NCI-H146 treated with DMSO at 0.1 percent for 48 hours (cell line): ENCODE data around the gene CD86.
A peak's percentile ranks its signal among the peaks of the same experiment; 100 is the strongest.
"Not testable (repeated sequence)": the region's sequence is repeated elsewhere in the genome, so short reads cannot be mapped to it uniquely, and the experiment has no call there.

Experiments
- DNase-seq: peaks from one replicate; lab custom pipeline; 2025; ENCODE audit not compliant: unreplicated experiment; lab: John Stamatoyannopoulos, UW

Gene CD86, protein sequence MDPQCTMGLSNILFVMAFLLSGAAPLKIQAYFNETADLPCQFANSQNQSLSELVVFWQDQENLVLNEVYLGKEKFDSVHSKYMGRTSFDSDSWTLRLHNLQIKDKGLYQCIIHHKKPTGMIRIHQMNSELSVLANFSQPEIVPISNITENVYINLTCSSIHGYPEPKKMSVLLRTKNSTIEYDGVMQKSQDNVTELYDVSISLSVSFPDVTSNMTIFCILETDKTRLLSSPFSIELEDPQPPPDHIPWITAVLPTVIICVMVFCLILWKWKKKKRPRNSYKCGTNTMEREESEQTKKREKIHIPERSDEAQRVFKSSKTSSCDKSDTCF

DNA sequence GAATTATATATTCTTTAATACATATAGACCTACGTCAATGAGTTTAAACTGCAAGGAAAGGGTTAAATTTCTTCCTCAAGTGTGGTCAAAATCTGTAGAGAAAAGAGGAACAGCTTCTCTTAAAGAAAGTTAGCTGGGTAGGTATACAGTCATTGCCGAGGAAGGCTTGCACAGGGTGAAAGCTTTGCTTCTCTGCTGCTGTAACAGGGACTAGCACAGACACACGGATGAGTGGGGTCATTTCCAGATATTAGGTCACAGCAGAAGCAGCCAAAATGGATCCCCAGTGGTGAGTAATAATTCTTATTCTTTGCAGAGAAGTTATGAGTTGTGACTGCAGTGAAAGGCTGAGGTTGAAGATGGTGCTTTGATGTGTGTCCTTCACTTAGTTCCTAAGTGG lies at the start of gene CD86:
Gene CD86, plus strand, starts transcription at position 148 of the 400 bp plus-strand sequence. Its CDS starts 128 bp downstream, at position 276.
- no peak for DNase-seq

DNA sequence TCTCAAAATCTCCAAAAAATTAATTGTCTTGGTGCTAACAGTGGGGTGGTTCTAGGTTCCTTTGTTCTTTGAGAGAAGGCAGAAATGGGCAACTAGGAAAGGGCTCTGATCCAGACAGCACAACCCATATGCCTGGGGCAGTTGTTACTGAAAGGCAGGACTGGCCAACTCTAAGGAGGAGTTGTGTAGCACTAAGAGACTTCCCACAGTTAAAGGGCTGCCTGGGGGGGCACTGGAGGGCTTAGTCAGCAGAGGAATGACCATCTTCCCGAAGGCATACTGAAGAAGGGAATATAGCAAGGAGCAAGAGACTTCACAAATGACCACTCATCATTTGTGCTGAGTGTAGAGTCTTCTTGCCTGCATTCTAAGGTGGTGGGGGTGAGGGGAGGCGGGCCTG lies 48.9 kb upstream of the CD86 start:
- DNase-seq: no peak

DNA sequence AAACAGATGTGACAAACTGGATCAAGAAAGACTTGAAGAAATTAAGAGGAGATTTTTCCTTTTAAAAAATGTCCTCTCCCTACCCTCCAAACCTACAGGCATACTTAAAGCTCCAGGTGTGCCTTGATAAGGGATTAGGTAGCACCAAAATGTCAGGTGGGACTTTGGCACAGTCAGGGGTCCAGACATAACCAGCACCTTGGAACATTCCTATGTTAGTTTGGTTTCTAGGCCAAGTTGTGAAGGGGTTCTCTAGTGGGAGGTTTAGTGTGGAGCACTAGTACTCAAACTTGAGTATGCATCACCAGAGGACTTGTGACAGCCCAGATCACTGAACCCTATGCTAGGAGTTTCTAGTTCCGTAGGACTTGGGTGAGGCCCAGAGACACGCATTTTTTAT lies 47.0 kb upstream of the CD86 start:
- no peak for DNase-seq

DNA sequence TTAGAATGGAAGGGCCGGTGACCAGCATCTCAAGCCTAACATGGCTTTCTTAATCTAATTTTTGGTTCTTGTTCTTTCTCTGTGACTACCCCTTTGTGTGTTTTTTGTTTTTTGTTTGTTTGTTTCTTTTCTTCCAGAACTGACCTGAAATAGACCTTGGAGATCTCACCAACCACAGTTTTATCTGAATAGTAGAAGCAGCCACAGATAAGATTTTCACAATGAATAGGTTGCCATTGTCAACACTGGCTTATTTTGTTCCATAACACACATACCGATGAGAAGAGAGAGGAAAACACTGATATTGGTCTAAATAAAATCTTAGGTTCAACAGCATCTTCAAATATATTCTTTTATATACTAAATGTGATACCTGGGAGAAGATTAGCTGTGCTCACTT lies 44.7 kb upstream of the CD86 start:
- DNase-seq: no peak

DNA sequence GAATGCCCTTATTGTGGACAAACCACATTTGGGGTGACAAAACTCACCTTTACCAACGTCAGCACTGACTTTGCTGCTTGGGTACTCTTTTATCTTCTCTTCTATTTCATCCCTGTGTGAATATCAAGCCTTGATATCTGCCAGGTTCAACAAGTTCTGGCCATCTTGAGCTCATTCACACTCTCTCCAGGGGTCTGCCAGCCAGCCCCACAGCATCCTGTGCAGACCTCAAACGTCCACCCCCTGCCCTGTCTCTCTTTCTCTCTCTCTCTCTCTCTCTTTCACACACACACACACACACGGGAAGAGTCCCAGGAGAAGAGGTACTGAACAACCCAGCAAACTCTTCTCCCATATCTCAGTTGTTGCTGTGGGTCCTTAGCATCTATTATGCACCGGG lies 43.8 kb upstream of the CD86 start:
- no peak for DNase-seq

DNA sequence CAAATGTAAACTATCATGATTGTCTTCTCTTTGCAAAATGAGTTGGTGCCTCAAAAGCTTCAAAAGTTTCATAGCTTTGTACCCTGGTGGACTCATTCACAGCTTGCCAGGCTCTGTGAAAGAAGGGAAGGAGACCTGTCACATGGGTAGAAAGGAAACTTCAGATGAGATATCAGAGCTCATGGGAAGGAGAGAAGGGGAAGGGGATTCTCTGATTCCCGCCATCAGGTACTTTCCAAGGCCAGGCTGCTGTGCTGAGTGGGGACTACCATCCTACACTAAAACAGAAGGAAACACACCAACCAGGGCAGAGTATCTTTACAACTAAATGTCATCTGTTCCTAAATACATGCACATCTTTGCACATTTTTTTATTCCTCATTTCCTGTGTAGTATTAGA lies 42.3 kb upstream of the CD86 start:
- no peak for DNase-seq

DNA sequence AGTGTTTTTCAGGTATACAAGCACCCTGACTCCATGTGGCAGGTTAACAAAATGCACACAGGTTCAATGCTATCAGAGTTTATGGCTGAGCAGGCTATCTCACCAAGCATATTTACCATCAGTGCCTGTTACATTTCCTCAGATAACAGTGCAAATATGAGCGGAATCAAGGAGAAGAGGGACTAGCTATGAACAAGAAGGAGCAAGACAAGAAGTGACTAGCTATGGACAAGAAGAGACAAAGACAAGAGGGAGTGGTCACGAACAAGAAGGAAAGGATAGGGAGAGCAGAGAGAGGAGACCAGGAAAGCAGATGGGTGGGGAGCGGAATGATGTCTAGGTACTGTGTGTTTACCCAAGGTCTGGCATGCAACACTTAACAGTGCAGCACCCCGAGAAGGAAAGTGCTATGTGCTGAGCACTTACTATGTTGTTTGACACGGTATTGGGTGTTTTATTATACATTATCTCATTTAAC lies 41.7 kb upstream of the CD86 start:
- DNase-seq: no peak

DNA sequence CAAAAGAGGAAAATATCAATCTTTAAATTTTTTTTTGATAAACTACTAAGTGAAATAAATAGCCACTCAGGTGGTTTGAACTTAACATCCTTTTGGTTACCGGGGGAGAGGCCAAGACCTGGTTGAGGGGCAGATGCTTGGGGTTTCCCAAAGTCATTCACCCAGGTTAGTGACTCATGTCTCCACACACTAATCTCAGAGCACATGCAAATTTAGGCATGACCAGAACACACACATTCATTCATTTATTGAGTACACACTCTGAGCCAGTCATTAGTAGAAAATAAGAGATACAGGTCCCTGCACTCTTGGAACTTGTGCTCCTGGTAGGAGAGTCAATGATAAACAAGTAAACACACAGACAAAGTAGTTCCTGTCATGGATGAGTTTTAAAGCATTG lies 40.4 kb upstream of the CD86 start:
- DNase-seq: no peak

DNA sequence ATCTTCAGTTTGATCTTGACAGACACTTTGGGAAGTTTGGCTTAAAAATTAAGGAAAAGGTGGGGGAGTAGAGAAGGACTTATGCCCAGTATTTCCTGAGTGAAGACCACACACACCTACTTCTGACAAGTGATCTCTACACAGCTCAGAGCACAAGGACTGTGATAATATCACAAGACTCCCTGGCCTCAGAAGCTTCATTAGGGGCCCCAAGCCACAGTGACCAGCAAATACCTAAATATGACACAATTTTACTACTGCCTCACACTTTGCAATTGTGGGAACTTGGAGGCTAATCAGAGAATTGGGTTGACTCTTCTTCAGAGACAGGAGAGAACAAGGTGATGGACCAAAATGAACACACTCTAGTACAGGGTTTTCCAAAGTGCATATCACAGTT lies 35.7 kb upstream of the CD86 start:
- no peak for DNase-seq

DNA sequence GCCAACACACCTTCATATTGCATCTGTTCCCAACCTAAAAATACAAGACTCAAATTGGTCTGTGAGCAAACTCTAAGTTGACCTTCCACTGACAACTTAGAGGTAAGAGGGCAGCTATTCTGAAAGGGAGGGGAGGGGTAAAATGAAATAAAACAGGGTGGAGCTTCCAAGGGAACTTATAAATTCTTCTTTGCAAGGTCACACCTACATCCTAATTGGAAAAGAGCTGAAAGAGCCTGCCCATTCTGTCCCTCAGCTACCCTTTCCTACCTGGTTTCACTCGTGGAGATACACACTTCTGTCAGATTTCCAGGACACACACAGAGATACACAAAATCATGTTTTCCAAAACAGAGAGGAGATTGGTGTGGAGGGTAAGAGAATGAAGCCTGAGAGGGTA lies 34.1 kb upstream of the CD86 start:
- DNase-seq: no peak

DNA sequence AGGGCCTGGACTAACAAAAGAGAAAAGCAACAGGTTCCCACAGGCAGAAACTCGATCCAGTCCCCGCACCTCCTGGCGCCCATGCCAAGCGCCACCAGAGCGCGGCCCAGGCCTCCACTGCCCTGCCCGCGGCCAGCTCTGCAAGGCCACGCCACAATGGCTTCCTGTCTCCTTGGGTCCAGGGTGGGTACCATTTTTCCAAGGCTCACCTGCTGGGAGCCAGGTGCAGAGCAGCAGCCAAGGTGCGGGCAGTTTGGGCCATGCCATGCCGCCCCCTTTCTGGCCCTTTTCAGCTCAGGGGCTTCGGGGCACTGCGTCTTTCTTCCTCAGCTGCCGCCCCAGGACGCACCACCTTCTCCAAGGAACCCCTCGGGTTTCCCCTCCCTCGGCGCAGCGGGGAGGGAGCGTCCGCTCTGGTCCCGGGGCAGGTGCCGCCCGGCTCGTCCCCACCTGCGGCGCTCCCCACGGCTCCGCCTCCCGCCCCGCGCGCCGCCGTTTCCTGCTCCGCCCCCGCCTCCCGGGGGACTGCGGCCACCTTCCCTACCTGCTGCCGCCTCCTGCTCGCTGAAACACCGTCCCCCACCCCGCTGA lies 33.3 kb upstream of the CD86 start, which contains the start of gene ILDR1:
Gene ILDR1, minus strand, starts transcription at position 437 of the 591 bp plus-strand sequence. Its CDS starts 170 bp downstream, at position 267.
- DNase-seq: peak; percentile 86

DNA sequence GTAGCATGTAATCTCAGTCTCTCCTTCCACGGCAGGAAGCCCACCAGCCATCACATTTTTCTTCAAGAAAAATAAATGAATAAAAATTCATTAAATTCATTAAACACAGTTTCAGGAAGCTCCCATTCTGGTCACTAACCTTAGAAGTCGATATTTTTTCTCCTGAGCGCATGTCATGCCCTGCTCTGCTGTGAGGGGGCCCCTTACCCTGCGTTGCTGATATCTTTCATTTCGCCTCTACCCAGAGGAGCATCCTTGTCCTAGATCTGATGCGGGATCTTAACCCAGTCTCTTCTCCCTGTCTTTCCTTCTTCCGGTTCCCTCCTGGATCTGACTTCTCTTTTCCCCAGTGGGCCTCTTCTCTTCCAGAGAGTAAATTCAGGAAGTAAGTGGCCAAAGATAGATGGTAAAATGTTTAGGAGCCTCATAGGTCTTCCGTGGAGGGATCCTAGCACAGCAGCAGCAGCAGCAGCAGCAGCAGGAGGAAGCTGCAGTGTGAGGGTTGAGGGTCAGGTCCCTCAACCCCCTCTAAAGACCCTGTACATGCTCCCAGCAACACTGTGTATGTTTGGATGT lies 31.7 kb upstream of the CD86 start:
- no peak for DNase-seq

DNA sequence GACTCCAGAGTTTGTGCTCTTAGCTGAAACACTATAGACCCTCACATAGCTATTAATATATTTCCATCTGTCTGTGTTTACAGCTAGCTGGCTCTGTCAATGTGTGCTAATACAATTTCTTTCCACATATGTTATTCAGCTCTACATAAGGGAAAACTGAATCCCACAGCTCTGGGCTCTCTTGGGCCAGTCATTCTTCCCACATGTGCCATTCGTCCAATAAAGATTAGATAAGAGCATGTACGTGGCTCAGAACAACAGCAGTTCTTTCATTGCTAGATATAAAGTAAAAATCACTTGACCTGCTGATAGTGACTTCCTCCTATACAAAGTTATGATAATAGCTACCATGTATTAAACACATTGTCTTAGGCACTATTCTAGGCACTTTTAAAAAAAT lies 30.4 kb upstream of the CD86 start:
- DNase-seq: no peak

DNA sequence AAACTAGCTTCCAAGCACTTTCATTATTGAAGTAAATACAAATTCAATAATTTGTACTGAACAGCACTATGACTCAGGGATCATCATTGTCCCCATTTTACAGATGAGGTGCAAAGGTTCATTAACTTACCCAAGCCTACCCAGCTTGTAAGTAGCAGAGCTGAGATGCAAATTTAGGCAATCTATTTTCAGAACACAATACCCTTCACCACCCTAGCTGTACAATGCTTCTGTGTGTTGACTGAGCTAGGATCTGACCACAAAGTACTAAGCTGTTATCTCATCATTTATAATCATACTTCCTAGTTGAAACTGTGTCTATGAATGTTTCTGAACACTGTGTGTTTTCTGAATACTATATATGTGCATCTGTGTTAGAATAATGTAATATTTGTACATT lies 29.9 kb upstream of the CD86 start:
- DNase-seq: no peak

DNA sequence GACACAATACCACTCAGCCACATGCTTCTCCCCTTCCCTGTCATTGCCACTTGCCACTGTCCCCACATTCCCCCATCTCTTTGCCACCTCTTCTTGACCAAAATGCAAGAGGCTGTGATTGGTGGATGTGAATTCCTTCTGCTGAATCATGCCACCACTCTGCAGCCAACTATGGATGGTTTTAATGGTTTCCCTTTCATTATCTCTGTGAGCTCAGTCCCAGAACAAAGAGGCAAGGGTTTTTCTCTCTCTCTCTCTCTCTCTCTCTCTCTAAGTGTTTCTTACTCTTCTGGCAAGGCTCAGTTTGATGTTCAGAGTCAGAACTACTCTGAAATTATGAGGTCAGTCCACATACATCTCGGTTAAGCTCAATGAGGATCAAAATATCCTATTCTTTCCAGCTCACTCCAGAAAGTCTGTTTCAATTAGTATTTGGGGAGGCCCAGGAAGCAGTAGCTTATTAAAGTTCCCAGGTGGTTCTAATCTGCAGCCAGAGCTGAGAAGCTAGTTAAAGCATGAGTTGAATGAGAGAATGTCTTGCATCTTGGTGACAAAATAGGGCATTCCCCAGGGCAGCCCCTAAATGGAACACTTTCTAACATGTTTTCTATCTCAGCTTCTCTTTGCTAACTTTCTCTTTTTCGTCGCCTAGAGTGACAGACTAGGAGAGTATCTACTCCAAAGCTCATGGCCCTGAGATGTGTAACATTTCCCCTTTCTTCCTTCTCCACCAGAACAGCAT lies 24.6 kb upstream of the CD86 start:
- no peak for DNase-seq

DNA sequence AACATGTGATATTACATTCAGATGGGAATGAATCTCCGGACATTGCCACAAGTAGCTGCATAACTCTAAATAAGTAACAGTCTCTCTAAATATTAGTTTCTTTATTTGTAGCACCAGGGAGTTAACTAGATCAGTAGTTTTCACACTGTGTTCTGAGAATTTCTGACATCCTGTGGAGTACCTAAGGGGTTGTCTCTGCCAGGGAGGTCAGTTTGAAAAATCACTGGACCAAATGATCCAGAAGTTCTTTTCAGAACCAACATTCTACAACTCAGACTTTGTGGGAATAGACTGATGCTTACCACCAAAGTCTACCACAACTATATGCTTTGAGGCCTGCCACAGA lies 24.1 kb upstream of the CD86 start:
- DNase-seq: no peak

DNA sequence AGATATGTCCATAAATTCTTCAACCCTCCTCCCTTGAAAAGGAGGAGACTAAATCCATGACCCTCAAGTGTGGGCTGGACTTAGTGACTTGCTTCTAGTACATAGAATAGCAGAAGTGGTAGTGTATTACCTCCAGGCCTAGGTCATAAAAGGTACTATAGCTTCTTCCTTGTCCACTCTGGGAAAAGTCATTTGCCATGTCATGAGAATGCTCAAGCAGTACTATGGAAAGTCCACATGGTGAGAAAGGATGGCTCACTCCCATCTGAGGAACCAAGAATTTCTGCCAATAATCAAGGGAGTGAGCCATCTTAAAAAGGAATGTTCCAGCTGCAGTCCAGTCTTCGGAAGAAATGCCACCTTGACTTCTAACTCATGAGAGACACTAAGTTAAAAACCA lies 22.6 kb upstream of the CD86 start:
- DNase-seq: no peak

DNA sequence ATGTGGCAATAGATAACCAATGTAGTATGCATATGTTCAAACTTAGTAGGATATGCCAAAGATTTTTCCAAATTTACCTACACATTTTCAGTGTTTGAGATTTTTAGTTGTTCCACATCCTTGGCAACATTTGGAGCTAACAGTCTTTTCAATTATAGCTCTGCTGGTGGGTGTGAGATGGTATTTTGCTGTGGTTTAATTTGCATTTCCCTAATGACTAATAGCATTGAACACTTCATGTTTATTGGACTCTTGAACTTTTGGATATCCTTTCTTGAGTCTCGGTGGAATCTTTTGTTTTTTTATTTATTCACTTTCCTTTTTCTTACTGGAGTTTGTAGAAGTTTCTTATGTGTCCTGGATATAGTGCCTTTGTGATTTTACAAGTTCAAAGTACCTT lies 22.1 kb upstream of the CD86 start:
- DNase-seq: no peak

DNA sequence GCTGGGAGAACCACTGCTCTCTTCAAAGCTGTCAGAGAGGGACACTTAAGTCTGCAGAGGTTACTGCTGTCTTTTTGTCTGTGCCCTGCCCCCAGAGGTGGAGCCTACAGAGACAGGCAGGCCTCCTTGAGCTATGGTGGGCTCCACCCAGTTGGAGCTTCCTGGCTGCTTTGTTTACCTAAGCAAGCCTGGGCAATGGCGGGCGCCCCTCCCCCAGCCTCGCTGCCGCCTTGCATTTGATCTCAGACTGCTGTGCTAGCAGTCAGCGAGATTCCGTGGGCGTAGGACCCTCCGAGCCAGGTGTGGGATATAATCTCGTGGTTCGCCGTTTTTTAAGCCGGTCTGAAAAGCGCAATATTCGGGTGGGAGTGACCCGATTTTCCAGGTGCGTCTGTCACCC lies 7.9 kb upstream of the CD86 start:
- not testable (repeated sequence) for DNase-seq

DNA sequence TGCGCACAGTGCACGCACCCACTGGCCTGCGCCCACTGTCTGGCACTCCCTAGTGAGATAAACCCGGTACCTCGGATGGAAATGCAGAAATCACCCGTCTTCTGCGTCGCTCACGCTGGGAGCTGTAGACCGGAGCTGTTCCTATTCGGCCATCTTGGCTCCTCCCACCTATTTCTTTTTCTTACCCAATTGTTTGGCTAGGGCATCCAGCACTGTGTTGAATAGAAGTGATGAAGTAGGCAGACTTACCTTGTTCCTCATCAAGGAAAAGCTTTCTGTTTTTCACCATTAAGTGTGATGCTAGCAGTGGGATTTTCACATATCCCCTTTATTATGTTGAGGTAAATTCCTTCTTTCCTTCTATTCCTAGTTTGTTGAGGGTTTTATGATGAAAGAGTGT lies 7.4 kb upstream of the CD86 start:
- DNase-seq: not testable (repeated sequence)

DNA sequence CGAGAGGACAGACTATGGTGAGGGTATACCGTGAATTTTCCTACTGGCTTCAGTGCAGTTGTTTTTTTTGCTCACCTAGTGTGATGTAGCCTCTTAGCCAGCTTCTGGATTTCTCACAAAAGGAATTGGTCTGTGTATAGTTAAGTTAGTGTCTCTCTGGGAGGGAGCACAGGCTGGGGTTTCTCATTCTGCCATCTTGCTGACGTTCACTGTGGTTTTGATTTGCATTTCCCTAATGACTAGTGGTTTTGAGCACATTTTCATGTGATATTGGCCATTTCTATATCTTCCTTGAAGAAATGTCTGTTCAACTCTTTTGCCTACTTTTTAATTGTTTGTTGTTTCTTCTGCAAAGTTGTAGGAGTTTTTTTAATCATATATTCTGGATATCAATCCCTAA lies 2.2 kb upstream of the CD86 start:
- no peak for DNase-seq

DNA sequence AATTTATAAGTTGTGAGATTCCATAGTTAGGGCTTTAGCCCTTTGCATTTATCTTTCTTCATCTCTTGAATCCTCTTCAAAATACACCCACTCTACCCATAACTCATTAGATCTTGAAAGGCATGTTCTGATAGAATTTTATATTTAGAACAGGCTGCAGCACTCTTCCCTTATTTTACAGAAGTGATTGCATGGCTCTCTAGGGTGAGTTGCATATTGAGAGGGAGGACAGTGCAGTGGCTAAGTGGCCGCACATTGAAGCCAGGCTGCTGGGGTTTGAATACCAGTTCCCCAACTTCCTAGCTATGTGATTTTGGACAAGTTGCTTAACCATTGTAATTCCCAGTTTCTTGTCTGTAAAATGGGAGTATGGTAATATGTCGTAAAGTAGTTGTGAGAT lies 2.5 kb downstream of the CD86 start:
- DNase-seq: no peak
